ENCODE measurements around the gene SPATA32.

DNA sequence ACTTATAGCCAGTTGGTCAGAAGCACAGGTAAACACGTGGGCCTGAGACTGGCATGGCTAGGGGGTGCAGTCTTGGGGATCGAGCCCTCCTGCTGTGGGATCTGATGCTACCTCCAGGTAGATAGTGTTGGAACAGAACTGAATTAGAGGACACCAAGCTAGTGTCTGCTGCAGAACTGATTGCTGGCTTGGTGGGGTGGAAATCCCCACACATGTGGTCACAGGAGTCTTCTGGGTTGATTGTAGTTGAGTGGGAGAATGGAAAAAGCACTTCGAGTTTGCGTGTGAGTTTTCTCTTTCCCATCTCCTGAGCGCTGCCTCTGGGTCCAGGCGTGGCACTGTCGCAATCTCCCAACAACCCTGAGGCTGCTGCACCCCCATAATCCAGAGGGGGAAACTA lies 8.0 kb upstream of the SPATA32 start:
- TF ChIP-seq, protein P1, sequence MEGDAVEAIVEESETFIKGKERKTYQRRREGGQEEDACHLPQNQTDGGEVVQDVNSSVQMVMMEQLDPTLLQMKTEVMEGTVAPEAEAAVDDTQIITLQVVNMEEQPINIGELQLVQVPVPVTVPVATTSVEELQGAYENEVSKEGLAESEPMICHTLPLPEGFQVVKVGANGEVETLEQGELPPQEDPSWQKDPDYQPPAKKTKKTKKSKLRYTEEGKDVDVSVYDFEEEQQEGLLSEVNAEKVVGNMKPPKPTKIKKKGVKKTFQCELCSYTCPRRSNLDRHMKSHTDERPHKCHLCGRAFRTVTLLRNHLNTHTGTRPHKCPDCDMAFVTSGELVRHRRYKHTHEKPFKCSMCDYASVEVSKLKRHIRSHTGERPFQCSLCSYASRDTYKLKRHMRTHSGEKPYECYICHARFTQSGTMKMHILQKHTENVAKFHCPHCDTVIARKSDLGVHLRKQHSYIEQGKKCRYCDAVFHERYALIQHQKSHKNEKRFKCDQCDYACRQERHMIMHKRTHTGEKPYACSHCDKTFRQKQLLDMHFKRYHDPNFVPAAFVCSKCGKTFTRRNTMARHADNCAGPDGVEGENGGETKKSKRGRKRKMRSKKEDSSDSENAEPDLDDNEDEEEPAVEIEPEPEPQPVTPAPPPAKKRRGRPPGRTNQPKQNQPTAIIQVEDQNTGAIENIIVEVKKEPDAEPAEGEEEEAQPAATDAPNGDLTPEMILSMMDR (IDR thresholded peaks at IDR 0.05), result no peak
- no peak for TF ChIP-seq POLR2A (IDR thresholded peaks at IDR 0.05)
